H9 (cell line): Measurements from ENCODE around the gene SENP2. TPM values are rescaled to one million over a fixed set of nuclear protein-coding genes. Genes with fewer than 3 reads are reported as not detected.

Experiments used
- DNase-seq: peaks from one replicate; pipeline ENCODE4 v3.0.0-alpha.2; 2017
- H2AFZ ChIP-seq: one replicate; pipeline ENCODE4 v1.6.1; 2013; ENCODE audit warnings: mild to moderate bottlenecking, low read length, control low read depth, moderate library complexity
- H2AK5ac ChIP-seq: 2 replicates; pipeline ENCODE4 v1.6.1; 2013; ENCODE audit warnings: low read length, control low read depth, mixed read lengths; ENCODE audit not compliant: insufficient read length
- H2BK120ac ChIP-seq: one replicate; pipeline ENCODE4 v1.6.1; 2013; ENCODE audit warnings: low read depth, mild to moderate bottlenecking, low read length, control low read depth, inconsistent platforms; ENCODE audit not compliant: poor library complexity, severe bottlenecking
- H2BK12ac ChIP-seq: 2 replicates; pipeline ENCODE4 v1.6.1; 2013; ENCODE audit warnings: low read length, control low read depth, mixed read lengths, low read depth; ENCODE audit not compliant: insufficient read length
- H2BK15ac ChIP-seq: 2 replicates; pipeline ENCODE4 v1.6.1; 2013; ENCODE audit warnings: low read depth, low read length, control low read depth
- H2BK20ac ChIP-seq: one replicate; pipeline ENCODE4 v1.6.1; 2013; ENCODE audit warnings: low read depth, mild to moderate bottlenecking, low read length, control low read depth, inconsistent platforms; ENCODE audit not compliant: poor library complexity, severe bottlenecking
- H2BK5ac ChIP-seq: 2 replicates; pipeline ENCODE4 v1.6.1; 2013; ENCODE audit warnings: low read length, control low read depth, mixed read lengths; ENCODE audit not compliant: insufficient read length
- H3K14ac ChIP-seq: 2 replicates; pipeline ENCODE4 v1.6.1; 2013; ENCODE audit warnings: low read length, control low read depth; ENCODE audit not compliant: insufficient read depth
- H3K18ac ChIP-seq: 2 replicates; pipeline ENCODE4 v1.6.1; 2013; ENCODE audit warnings: low read depth, mild to moderate bottlenecking, mixed read lengths, low read length, control low read depth; ENCODE audit not compliant: insufficient read length
- H3K23ac ChIP-seq: 2 replicates; pipeline ENCODE4 v1.6.1; 2013; ENCODE audit warnings: low read length, control low read depth, mixed read lengths, low read depth; ENCODE audit not compliant: insufficient read length
- H3K23me2 ChIP-seq: 2 replicates; pipeline ENCODE4 v1.6.1; 2013; ENCODE audit warnings: low read depth, mild to moderate bottlenecking, mixed read lengths, low read length, control low read depth; ENCODE audit not compliant: insufficient read length, poor library complexity, severe bottlenecking
- H3K27ac ChIP-seq: 2 replicates; pipeline ENCODE4 v1.5.1; 2013; ENCODE audit warnings: low read length, control low read depth, mixed read lengths, low read depth; ENCODE audit not compliant: insufficient read length
- H3K27me3 ChIP-seq: 2 replicates; pipeline ENCODE4 v1.6.1; 2013; ENCODE audit warnings: low read length, control low read depth, inconsistent platforms; ENCODE audit not compliant: insufficient read depth
- H3K4ac ChIP-seq: 2 replicates; pipeline ENCODE4 v1.6.1; 2013; ENCODE audit warnings: low read depth, mild to moderate bottlenecking, control low read depth, inconsistent platforms, low read length, moderate library complexity
- H3K4me1 ChIP-seq: 2 replicates; pipeline ENCODE4 v1.6.1; 2013; ENCODE audit warnings: low read length, control low read depth, inconsistent platforms; ENCODE audit not compliant: insufficient read depth
- H3K4me2 ChIP-seq: 2 replicates; pipeline ENCODE4 v1.6.1; 2013; ENCODE audit warnings: low read length, control low read depth, mixed read lengths; ENCODE audit not compliant: insufficient read length, insufficient read depth
- H3K56ac ChIP-seq: 2 replicates; pipeline ENCODE4 v1.6.1; 2013; ENCODE audit warnings: low read depth, mild to moderate bottlenecking, mixed read lengths, low read length, control low read depth; ENCODE audit not compliant: insufficient read length
- H3K79me1 ChIP-seq: 2 replicates; pipeline ENCODE4 v1.6.1; 2013; ENCODE audit warnings: low read depth, mild to moderate bottlenecking, moderate library complexity, low read length, control low read depth, inconsistent platforms; ENCODE audit not compliant: insufficient read depth, poor library complexity, severe bottlenecking
- H3K79me2 ChIP-seq: 2 replicates; pipeline ENCODE4 v1.6.1; 2013; ENCODE audit warnings: low read length, control low read depth, inconsistent platforms; ENCODE audit not compliant: insufficient read depth
- H3K9ac ChIP-seq: 2 replicates; pipeline ENCODE4 v1.6.1; 2013; ENCODE audit warnings: low read length, control low read depth, mixed read lengths; ENCODE audit not compliant: insufficient read length; ENCODE audit errors: extremely low read depth
- H3K9me3 ChIP-seq: one replicate; pipeline ENCODE4 v1.6.1; 2013; ENCODE audit warnings: low read depth, low read length, inconsistent platforms; ENCODE audit not compliant: control insufficient read depth
- H3T11ph ChIP-seq: one replicate; pipeline ENCODE4 v1.6.1; 2013; ENCODE audit warnings: mild to moderate bottlenecking, low read length, control low read depth, inconsistent platforms
- H4K20me1 ChIP-seq: one replicate; pipeline ENCODE4 v1.6.1; 2013; ENCODE audit not compliant: control insufficient read depth, insufficient read length, insufficient read depth
- H4K5ac ChIP-seq: 2 replicates; pipeline ENCODE4 v1.6.1; 2013; ENCODE audit warnings: low read depth, mild to moderate bottlenecking, mixed read lengths, low read length, control low read depth; ENCODE audit not compliant: insufficient read length
- H4K8ac ChIP-seq: replicated peaks from 2 replicates; pipeline ENCODE4 v1.6.1; 2013; ENCODE audit warnings: low read length, control low read depth, mixed read lengths, low read depth; ENCODE audit not compliant: insufficient read length
- H4K91ac ChIP-seq: 2 replicates; pipeline ENCODE4 v1.6.1; 2013; ENCODE audit warnings: low read depth, mild to moderate bottlenecking, moderate library complexity, mixed read lengths, low read length, control low read depth; ENCODE audit not compliant: insufficient read length
- H3K27ac Mint-ChIP-seq, 3 experiments: 2 replicates in 2 of 3; 3 replicates in 1 of 3; pipeline ENCODE4 v1.8.0; 2020 to 2021; ENCODE audit warnings: mixed read lengths in 3 of 3, mild to moderate bottlenecking in 1 of 3, moderate library complexity in 1 of 3
- H3K27me3 Mint-ChIP-seq: 2 replicates; pipeline ENCODE4 v1.8.0; 2021; ENCODE audit warnings: low read depth, mild to moderate bottlenecking, moderate library complexity, mixed read lengths
- H3K36me3 Mint-ChIP-seq, 3 experiments: 2 replicates in 2 of 3; 3 replicates in 1 of 3; pipeline ENCODE4 v1.8.0; 2020 to 2021; ENCODE audit warnings: low read depth in 3 of 3, mixed read lengths in 3 of 3; ENCODE audit not compliant: insufficient read depth in 1 of 3
- H3K4me1 Mint-ChIP-seq, 2 experiments: 2 replicates each; pipeline ENCODE4 v1.8.0; 2020; ENCODE audit warnings: mixed read lengths in 2 of 2
- H3K4me3 Mint-ChIP-seq, 2 experiments: 2 replicates in 1 of 2; 3 replicates in 1 of 2; pipeline ENCODE4 v1.8.0; 2020 to 2021; ENCODE audit warnings: mild to moderate bottlenecking in 2 of 2, mixed read lengths in 2 of 2, moderate library complexity in 1 of 2
- H3K9me3 Mint-ChIP-seq, 2 experiments: 2 replicates in 1 of 2; 3 replicates in 1 of 2; pipeline ENCODE4 v1.8.0; 2020; ENCODE audit warnings: mild to moderate bottlenecking in 2 of 2, mixed read lengths in 2 of 2, moderate library complexity in 1 of 2
- WGBS: extraction: QIAGEN DNeasy Blood & Tissue Kit; methylation state at CpG from one replicate; pipeline ENCODE4 v1.1.7; 2013; ENCODE audit warnings: missing lambda C conversion rate, low lambda C conversion rate, mixed read lengths; ENCODE audit not compliant: insufficient read length; ENCODE audit errors: extremely low coverage; 5-methylcytosine and 5-hydroxymethylcytosine counted together
- total RNA-seq: library from RNA; stranded (reverse); gene quantifications from 2 replicates; pipeline ENCODE4 v1.2.1, GENCODE V29; 2021
- TF ChIP-seq, protein P1 (sequence below): fragments of 200-600 bp; sonication (generic); conservative IDR thresholded peaks from 3 replicates; pipeline ENCODE4 v1.8.0; 2021; ENCODE audit warnings: antibody characterized with exemption, mild to moderate bottlenecking

The SENP2 gene
- total RNA-seq, 1 experiment from 2014 or later: 90.1 TPM

- Histone ChIP-seq H2BK15ac (no peak overlapping the region), H3K14ac (no peak overlapping the region), H3K79me1 (no peaks in the 10 kb centered on the region), H2BK120ac (no peak overlapping the region), H3K4me1 (no peaks in the 10 kb centered on the region), H2BK5ac (no peak overlapping the region), H3T11ph (no peak overlapping the region), H4K91ac (no peak overlapping the region), H3K4me2 (no peak overlapping the region), H3K23ac (no peak overlapping the region), H3K79me2 (no peaks in the 10 kb centered on the region), H2AK5ac (no peak overlapping the region), H4K5ac (no peak overlapping the region), H2BK12ac (no peak overlapping the region), H3K9me3 (no peaks in the 10 kb centered on the region), H3K9ac (no peak overlapping the region), H2AFZ (no peak overlapping the region), H3K23me2 (no peaks in the 10 kb centered on the region), H3K18ac (no peak overlapping the region), H2BK20ac (no peak overlapping the region), H3K4ac (no peak overlapping the region), H3K56ac (no peak overlapping the region), H3K27ac (no peak overlapping the region), H4K8ac (no peak overlapping the region), H4K20me1 (no peaks in the 10 kb centered on the region), H3K27me3 (no peaks in the 10 kb centered on the region)
- TF ChIP-seq, protein P1, sequence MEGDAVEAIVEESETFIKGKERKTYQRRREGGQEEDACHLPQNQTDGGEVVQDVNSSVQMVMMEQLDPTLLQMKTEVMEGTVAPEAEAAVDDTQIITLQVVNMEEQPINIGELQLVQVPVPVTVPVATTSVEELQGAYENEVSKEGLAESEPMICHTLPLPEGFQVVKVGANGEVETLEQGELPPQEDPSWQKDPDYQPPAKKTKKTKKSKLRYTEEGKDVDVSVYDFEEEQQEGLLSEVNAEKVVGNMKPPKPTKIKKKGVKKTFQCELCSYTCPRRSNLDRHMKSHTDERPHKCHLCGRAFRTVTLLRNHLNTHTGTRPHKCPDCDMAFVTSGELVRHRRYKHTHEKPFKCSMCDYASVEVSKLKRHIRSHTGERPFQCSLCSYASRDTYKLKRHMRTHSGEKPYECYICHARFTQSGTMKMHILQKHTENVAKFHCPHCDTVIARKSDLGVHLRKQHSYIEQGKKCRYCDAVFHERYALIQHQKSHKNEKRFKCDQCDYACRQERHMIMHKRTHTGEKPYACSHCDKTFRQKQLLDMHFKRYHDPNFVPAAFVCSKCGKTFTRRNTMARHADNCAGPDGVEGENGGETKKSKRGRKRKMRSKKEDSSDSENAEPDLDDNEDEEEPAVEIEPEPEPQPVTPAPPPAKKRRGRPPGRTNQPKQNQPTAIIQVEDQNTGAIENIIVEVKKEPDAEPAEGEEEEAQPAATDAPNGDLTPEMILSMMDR: no peak
- Mint-ChIP-seq H3K36me3 (peaks cover 26 to 53% (median 42%) of the 10 kb centered on the region in 3 experiments), H3K27me3 (no peaks in the 10 kb centered on the region), H3K9me3 (no peaks in the 10 kb centered on the region; a peak in 2 of 5 replicates), H3K4me1 (no peaks in the 10 kb centered on the region), H3K27ac (peak overlapping the region in 1 of 3 experiments; percentile 70; a peak in 1 of 7 replicates), H3K4me3 (no peak overlapping the region)
- WGBS: no CpG with 5 or more reads among the region's 7 CpGs
- no peak for DNase-seq
Observed at GRCh38 chr3:185631508-185632206, 45.6 kb downstream of the SENP2 start.
